Trophoblast cell (in vitro differentiated cells and primary cell): ENCODE results near the gene EFHB.

Experiments
- DNase-seq, 2 donors: peaks; one replicate each; pipeline ENCODE4 v3.0.0-alpha.2; 2016
- H2AFZ ChIP-seq: 2 replicates; pipeline ENCODE4 v1.6.1; 2013; ENCODE audit warnings: low read length, moderate library complexity, mild to moderate bottlenecking; ENCODE audit not compliant: insufficient read depth, poor library complexity
- H2AK5ac ChIP-seq: 2 replicates; pipeline ENCODE4 v1.6.1; 2013; ENCODE audit warnings: mild to moderate bottlenecking, low read length
- H2BK120ac ChIP-seq: 2 replicates; pipeline ENCODE4 v1.6.1; 2013; ENCODE audit warnings: low read length, mild to moderate bottlenecking, moderate library complexity; ENCODE audit not compliant: insufficient read depth, poor library complexity
- H2BK12ac ChIP-seq: 2 replicates; pipeline ENCODE4 v1.6.1; 2013; ENCODE audit warnings: mild to moderate bottlenecking, low read length, moderate library complexity
- H2BK5ac ChIP-seq: 2 replicates; pipeline ENCODE4 v1.6.1; 2013; ENCODE audit warnings: low read length, low read depth, moderate library complexity, mild to moderate bottlenecking; ENCODE audit not compliant: poor library complexity
- H3K14ac ChIP-seq: 2 replicates; pipeline ENCODE4 v1.6.1; 2013; ENCODE audit warnings: mild to moderate bottlenecking, low read length
- H3K18ac ChIP-seq: 2 replicates; pipeline ENCODE4 v1.6.1; 2013; ENCODE audit warnings: mild to moderate bottlenecking, low read length
- H3K23ac ChIP-seq: 2 replicates; pipeline ENCODE4 v1.6.1; 2013; ENCODE audit warnings: low read length
- H3K27ac ChIP-seq: 2 replicates; pipeline ENCODE4 v1.5.1; 2013; ENCODE audit warnings: low read depth, mild to moderate bottlenecking, inconsistent platforms, low read length, moderate library complexity
- H3K27me3 ChIP-seq: 2 replicates; pipeline ENCODE4 v1.6.1; 2013; ENCODE audit warnings: inconsistent platforms, mild to moderate bottlenecking, low read length, moderate library complexity; ENCODE audit not compliant: insufficient read depth
- H3K36me3 ChIP-seq, 2 experiments: 1 replicate in 1 of 2; 2 replicates in 1 of 2; pipeline ENCODE4 v1.6.1; 2013; ENCODE audit warnings: low read length in 2 of 2, mild to moderate bottlenecking in 2 of 2, moderate library complexity in 1 of 2; ENCODE audit not compliant: insufficient read depth in 2 of 2, control insufficient read depth in 1 of 2
- H3K4ac ChIP-seq: 2 replicates; pipeline ENCODE4 v1.6.1; 2013; ENCODE audit warnings: low read depth, mild to moderate bottlenecking, low read length, moderate library complexity
- H3K4me1 ChIP-seq, 2 experiments: 1 replicate in 1 of 2; 2 replicates in 1 of 2; pipeline ENCODE4 v1.6.1; 2013; ENCODE audit warnings: low read length in 2 of 2, mild to moderate bottlenecking in 2 of 2, moderate library complexity in 1 of 2; ENCODE audit not compliant: insufficient read depth in 2 of 2, control insufficient read depth in 1 of 2
- H3K4me2 ChIP-seq: 2 replicates; pipeline ENCODE4 v1.6.1; 2013; ENCODE audit warnings: inconsistent platforms, mild to moderate bottlenecking, low read length, moderate library complexity
- H3K4me3 ChIP-seq: 2 replicates; pipeline ENCODE4 v1.5.1; 2013; ENCODE audit warnings: mild to moderate bottlenecking, low read depth, low read length, inconsistent platforms
- H3K79me1 ChIP-seq: one replicate; pipeline ENCODE4 v1.6.1; 2013; ENCODE audit warnings: low read length
- H3K79me2 ChIP-seq: 2 replicates; pipeline ENCODE4 v1.6.1; 2013; ENCODE audit warnings: low read length, mild to moderate bottlenecking; ENCODE audit not compliant: control insufficient read depth, insufficient read depth, poor library complexity
- H3K9ac ChIP-seq: 2 replicates; pipeline ENCODE4 v1.6.1; 2013; ENCODE audit warnings: mild to moderate bottlenecking, low read length
- H3K9me3 ChIP-seq: 2 replicates; pipeline ENCODE4 v1.6.1; 2013; ENCODE audit warnings: low read depth, mild to moderate bottlenecking, control low read depth, inconsistent platforms, low read length; ENCODE audit not compliant: insufficient read depth
- H4K12ac ChIP-seq: 2 replicates; pipeline ENCODE4 v1.6.1; 2013; ENCODE audit warnings: low read depth, mild to moderate bottlenecking, low read length, moderate library complexity
- H4K8ac ChIP-seq: 2 replicates; pipeline ENCODE4 v1.6.1; 2013; ENCODE audit warnings: low read depth, mild to moderate bottlenecking, low read length, moderate library complexity
- H4K91ac ChIP-seq: one replicate; pipeline ENCODE4 v1.6.1; 2013; ENCODE audit warnings: low read depth, mild to moderate bottlenecking, low read length, moderate library complexity
- WGBS: extraction: QIAGEN DNeasy Blood & Tissue Kit; methylation state at CpG from one replicate; pipeline ENCODE4 v1.1.7; 2013; ENCODE audit warnings: missing lambda C conversion rate; ENCODE audit not compliant: insufficient read length, insufficient coverage; ENCODE audit errors: extremely low coverage; 5-methylcytosine and 5-hydroxymethylcytosine counted together

EFHB gene

GRCh38 chr3:19947549-19948225, 13.7 kb upstream of the EFHB start:
- Histone ChIP-seq H3K36me3 (peaks cover 4 to 6% of the 10 kb centered on the region in 2 experiments), H4K91ac (peak overlapping the region; percentile 92), H4K12ac (peak overlapping the region; percentile 85), H2BK120ac (peak overlapping the region; percentile 69), H2AK5ac (peak overlapping the region; percentile 91), H3K9ac (peak overlapping the region; percentile 90), H3K79me2 (peaks cover 12% of the 10 kb centered on the region), H3K23ac (no peak overlapping the region), H3K14ac (peak overlapping the region; percentile 94), H3K27me3 (no peaks in the 10 kb centered on the region), H3K9me3 (peaks cover 2% of the 10 kb centered on the region), H2BK12ac (no peak overlapping the region), H3K4me3 (peak overlapping the region; percentile 95), H3K4me2 (peak overlapping the region; percentile 52), H3K4ac (peak overlapping the region; percentile 88), H3K4me1 (peaks cover 3 to 4% of the 10 kb centered on the region in 2 experiments), H4K8ac (peak overlapping the region; percentile 92), H2AFZ (peak overlapping the region; percentile 61), H3K79me1 (peaks cover 13% of the 10 kb centered on the region), H2BK5ac (peak overlapping the region; percentile 81), H3K27ac (peak overlapping the region; percentile 94), H3K18ac (peak overlapping the region; percentile 89)
- WGBS: no CpG with 5 or more reads among the region's 30 CpGs
- DNase-seq: peak; percentile 56 to 62

- WGBS: no CpG with 5 or more reads among the region's 73 CpGs
- no peak within 1 kb of the TSS for H2BK12ac ChIP-seq
These were observed 13.0 kb upstream of the EFHB start, which contains the start of gene RAB5A for GRCh38 chr3:19946832-19947548. Gene RAB5A (plus strand): TSS chr3:19947097. CDS start chr3:19950899, 3,802 bp downstream.

GRCh38 chr3:19945969-19946831, 12.2 kb upstream of the EFHB start:
- H3K79me2 ChIP-seq: peaks cover 12% of the 10 kb centered on the region
- WGBS: no CpG with 5 or more reads among the region's 26 CpGs
- no peak overlapping the region for H3K4ac ChIP-seq
- no peak overlapping the region for H2AK5ac ChIP-seq
- no peak overlapping the region for H2BK12ac ChIP-seq
- H3K27me3 ChIP-seq: no peaks in the 10 kb centered on the region
- H3K36me3 ChIP-seq: no peaks in the 10 kb centered on the region
- peak overlapping the region; percentile 40 for H2BK120ac ChIP-seq
- peaks cover 2% of the 10 kb centered on the region for H3K9me3 ChIP-seq
- peaks cover 13% of the 10 kb centered on the region for H3K79me1 ChIP-seq
- peak overlapping the region; percentile 21 for H4K12ac ChIP-seq
- peak overlapping the region; percentile 85 for H3K27ac ChIP-seq
- peak in 1 of 2 donors; percentile 60 for DNase-seq
- peak overlapping the region; percentile 89 for H3K9ac ChIP-seq
- no peak overlapping the region for H3K23ac ChIP-seq
- peak overlapping the region; percentile 16 for H3K18ac ChIP-seq
- peak overlapping the region; percentile 28 for H2BK5ac ChIP-seq
- H3K4me3 ChIP-seq: peak overlapping the region; percentile 69
- peak overlapping the region; percentile 75 for H4K91ac ChIP-seq
- H3K14ac ChIP-seq: peak overlapping the region; percentile 36
- peaks cover 3 to 4% of the 10 kb centered on the region in 2 experiments for H3K4me1 ChIP-seq
- peak overlapping the region; percentile 78 for H2AFZ ChIP-seq
- peak overlapping the region; percentile 75 for H4K8ac ChIP-seq
- peak overlapping the region; percentile 52 for H3K4me2 ChIP-seq

More at GRCh38 chr3:19946832-19947548, 13.0 kb upstream of the EFHB start, which contains the start of gene RAB5A:
- Histone ChIP-seq H3K36me3 (peaks cover 4 to 6% of the 10 kb centered on the region in 2 experiments), H3K9me3 (peaks cover 2% of the 10 kb centered on the region), H3K4me2 (peak within 1 kb of the TSS; percentile 52), H3K4me3 (peak within 1 kb of the TSS; percentile 95), H3K27me3 (no peaks in the 10 kb centered on the region), H3K79me2 (peaks cover 12% of the 10 kb centered on the region), H3K4me1 (peaks cover 3 to 4% of the 10 kb centered on the region in 2 experiments), H3K18ac (peak within 1 kb of the TSS; percentile 89), H3K27ac (peak within 1 kb of the TSS; percentile 94), H3K23ac (no peak within 1 kb of the TSS), H4K8ac (peak within 1 kb of the TSS; percentile 92), H3K4ac (peak within 1 kb of the TSS; percentile 88), H4K91ac (peak within 1 kb of the TSS; percentile 92), H3K14ac (peak within 1 kb of the TSS; percentile 94), H3K9ac (peak within 1 kb of the TSS; percentile 90), H4K12ac (peak within 1 kb of the TSS; percentile 85), H2AFZ (peak within 1 kb of the TSS; percentile 78), H2BK120ac (peak within 1 kb of the TSS; percentile 69), H3K79me1 (peaks cover 13% of the 10 kb centered on the region), H2AK5ac (peak within 1 kb of the TSS; percentile 91), H2BK5ac (peak within 1 kb of the TSS; percentile 81)
- DNase-seq: peak; percentile 99

- peaks cover 13% of the 10 kb centered on the region for H3K79me1 ChIP-seq
- H2BK5ac ChIP-seq: no peak overlapping the region
- H3K27me3 ChIP-seq: no peaks in the 10 kb centered on the region
- no peak overlapping the region for H4K91ac ChIP-seq
- no CpG with 5 or more reads among the region's 9 CpGs for WGBS
- peak in 1 of 2 donors; percentile 62 for DNase-seq
- H2AK5ac ChIP-seq: no peak overlapping the region
- H3K27ac ChIP-seq: no peak overlapping the region
- H3K23ac ChIP-seq: no peak overlapping the region
- H3K36me3 ChIP-seq: no peaks in the 10 kb centered on the region
- no peak overlapping the region for H3K4me2 ChIP-seq
- H4K12ac ChIP-seq: no peak overlapping the region
- H4K8ac ChIP-seq: no peak overlapping the region
- peaks cover 3 to 4% of the 10 kb centered on the region in 2 experiments for H3K4me1 ChIP-seq
- no peak overlapping the region for H3K4me3 ChIP-seq
- H3K79me2 ChIP-seq: peaks cover 12% of the 10 kb centered on the region
- H3K9ac ChIP-seq: no peak overlapping the region
- H2BK12ac ChIP-seq: no peak overlapping the region
- no peak overlapping the region for H2BK120ac ChIP-seq
- H3K14ac ChIP-seq: no peak overlapping the region
- H2AFZ ChIP-seq: no peak overlapping the region
- no peak overlapping the region for H3K18ac ChIP-seq
- no peak overlapping the region for H3K4ac ChIP-seq
- H3K9me3 ChIP-seq: peaks cover 2% of the 10 kb centered on the region
These were observed 11.5 kb upstream of the EFHB start for GRCh38 chr3:19945534-19945933.
